HG02763 (cell line): ENCODE results near the gene ABHD6.
"Not testable (repeated sequence)": the region's sequence is repeated elsewhere in the genome, so short reads cannot be mapped to it uniquely, and the experiment has no call there.

Source experiments
- ATAC-seq: cut with Tn5 transposase; IDR thresholded peaks from one replicate; pipeline ENCODE4 v1.9.1; 2021; ENCODE audit warnings: mild to moderate bottlenecking, moderate library complexity; ENCODE audit not compliant: unreplicated experiment

ABHD6 gene

DNA sequence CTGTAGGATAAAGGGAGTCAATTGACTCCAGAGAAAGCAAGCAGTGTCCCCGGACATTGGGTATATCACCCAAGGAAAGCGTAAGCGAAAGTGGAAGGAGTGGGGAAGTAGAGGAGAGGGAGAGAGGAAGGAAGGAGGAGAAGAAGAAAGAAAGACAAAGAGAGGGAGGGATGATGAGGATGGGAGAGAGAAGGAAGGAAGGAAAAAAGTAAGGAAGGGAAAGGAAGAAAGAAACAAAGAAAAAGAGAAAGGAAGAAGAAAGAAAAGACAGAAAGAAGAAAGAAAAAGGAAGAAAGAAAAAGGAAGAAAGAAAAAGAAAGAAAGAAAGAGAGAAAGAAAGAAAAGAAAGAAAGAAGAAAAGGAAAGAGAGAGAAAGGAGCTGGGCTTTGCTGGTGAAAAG is 27.7 kb upstream of the ABHD6 start:
- no peak for ATAC-seq

DNA sequence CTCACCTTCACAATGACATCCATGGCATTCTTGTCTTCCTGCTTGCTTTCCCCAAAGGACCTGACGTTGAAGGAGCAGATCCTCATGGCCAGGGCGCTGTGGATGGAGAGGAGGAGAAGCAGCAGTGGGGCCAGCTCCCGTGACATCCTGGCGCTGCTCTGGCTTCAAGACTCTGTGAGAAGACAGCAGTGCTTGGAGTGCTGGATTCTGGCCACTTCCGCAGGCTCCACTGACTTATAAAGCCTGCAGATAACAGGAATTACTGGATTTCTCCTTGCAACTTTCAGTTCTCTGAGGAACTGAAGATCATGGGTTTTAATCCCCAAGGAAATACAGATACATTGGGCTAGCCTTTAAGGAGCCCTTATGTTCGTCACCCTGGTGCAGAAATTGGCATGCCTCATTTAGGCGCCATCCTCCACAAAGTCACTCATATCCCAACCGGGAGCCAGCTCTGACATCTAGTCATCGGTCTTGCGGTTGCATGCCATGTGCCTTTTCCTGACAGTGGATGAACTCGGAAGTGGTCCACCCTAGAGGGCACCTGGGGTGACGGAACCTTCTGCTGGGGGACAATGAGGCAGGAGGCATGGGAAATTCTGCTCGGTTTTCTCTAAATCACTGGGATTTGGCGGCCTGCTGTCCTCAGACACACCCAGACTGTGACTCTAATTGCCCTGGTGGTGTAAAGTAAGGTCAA is 26.7 kb upstream of the ABHD6 start, which contains the start of gene DNASE1L3:
Gene DNASE1L3 (minus strand): TSS at position 212 of the 700 bp plus-strand sequence. CDS start 66 bp downstream, at position 146.
- no peak for ATAC-seq

DNA sequence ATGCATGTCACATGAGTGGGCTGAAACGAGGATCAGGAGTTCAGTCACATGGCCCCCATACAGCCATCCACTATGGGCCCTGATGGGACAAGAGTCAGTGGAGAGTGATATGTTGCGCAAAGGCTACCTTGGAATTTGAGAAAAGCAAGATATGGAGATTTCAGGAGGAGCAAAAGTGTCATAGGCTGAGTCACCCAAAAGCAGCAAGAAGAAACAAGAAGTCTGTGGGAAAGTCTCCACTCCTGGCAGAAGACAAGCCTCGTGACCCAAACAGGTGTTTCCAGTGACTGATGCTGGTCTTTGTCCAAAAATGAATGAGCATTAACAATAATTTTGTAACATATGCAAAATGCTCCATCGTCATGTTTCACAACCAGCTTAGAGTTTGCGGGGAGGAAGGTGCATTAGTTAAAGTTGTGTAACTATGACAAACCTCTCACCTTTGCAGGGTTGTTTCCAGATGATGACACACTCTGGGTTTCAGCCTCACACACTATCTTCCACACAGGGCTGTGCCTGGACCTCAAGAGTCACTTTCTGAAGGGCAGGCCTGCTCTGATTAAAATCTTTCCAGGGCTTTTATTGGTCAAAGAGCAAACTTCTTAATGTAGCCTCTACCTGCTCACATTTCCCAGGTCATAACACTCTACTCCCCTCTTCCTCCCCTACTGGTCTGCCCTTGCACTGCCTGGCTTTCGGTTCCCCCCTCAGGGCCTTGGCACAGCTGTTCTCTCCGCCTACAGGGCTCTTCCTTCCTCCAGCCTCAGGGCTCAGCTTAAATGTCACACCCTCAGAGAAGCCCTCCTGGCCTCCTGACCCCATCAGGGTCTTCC is 22.9 kb upstream of the ABHD6 start:
- ATAC-seq: peak; percentile 76

- peak; percentile 9 for ATAC-seq
Measured at GRCh38 chr3:58215317-58216025, 22.1 kb upstream of the ABHD6 start.

GRCh38 chr3:58216496-58217195 is 20.9 kb upstream of the ABHD6 start:
- ATAC-seq: no peak

DNA sequence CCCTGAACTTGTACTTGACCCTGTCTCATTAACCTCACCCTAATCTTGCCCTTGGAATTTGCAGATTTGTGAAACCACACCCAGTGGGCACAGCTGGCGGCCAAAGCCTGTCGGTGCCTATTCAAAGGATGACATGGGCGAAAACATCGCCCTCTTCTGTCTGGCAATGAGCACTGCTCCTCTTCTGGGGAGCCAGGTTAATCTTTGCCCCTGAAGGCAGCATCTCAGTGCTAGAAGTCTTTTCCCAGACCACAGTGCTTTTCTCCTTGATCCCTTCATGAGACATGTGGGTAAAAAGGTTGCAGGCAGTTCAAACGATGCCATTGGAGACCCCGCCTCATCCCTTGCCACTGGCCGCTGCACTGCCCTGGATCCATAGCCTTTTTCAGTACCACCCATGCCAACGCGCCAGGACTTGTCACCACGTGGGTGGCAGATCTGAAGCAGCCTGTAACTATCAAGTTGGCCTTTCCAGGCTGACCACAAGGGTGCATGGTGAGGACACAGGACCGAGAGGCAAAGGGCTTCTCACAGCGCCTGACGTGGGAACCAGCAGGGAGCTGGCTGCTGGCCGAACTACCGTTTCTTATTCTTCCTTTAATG is 20.3 kb upstream of the ABHD6 start:
- ATAC-seq: peak; percentile 31

DNA sequence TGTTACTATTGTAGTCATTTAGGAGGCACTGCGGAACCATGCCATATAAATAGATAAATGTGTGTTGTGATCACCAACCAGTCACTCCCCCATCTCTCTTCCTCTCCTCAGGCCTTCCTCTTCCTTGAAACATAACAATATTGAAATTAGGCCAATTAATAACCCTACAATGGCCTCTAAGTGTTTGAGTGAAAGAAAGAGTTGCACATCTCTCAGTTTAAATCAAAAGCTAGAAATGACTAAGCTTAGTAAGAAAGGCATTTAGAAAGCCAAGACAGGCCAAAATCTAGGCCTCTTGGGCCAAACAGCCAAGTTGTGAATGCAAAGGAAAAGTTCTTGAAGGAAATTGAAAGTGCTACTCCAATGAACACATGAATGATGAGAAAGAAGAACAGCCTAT is 18.7 kb upstream of the ABHD6 start:
- ATAC-seq: no peak

- ATAC-seq: no peak
Measured at GRCh38 chr3:58222161-58222724, 15.3 kb upstream of the ABHD6 start.

DNA sequence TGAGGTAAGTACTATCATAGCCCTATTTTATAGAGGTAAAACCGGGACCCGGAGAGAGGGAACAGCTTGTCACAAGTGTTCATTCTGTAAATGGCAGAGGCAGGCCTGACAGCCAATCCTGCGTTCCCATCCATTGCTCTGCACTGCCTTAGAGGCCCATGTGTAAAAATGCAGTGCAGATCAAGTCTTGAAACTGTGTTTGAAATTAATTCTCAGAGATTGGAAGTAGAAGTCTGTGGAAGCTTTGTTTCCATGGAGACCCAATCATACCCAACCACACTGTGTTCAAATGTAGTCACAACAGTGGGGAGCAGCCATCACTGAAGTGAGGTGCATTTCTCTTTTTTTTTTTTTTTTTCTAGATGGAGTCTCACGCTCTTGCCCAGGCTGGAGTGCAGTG is 13.7 kb upstream of the ABHD6 start:
- no peak for ATAC-seq

- not testable (repeated sequence) for ATAC-seq
Measured at GRCh38 chr3:58227933-58228332, 9.7 kb upstream of the ABHD6 start.

DNA sequence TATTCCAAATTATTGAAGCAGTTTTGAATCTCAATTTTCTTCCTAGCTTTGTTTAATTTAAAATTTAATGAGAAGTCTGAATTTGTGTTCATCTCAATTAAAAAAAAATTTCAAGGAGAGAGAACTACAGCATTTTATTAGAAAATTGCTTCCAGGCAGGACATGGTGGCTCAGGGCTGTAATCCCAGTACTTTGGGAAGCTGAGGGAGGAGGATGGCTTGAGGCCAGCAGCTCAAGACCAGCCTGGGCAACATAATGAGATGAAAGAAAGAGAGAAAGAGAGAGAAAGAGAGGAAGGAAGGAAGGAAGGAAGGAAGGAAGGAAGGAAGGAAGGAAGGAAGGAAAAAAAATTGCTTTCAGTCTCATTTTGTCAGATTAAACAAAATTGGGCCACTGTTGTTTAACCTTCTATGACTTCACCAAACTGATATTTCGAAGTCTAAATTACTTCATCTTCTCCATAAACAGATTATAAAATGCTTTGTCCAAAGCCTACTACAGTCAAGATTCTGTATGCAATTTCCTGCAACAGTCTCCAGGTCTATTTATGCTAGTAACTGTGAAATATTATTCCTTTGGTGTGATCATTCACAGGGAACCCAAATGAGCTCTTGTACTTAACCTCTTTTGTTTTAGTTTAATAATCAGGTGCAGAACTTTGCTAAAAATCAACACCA is 6.6 kb upstream of the ABHD6 start:
- no peak for ATAC-seq

- no peak for ATAC-seq
Measured at GRCh38 chr3:58231666-58232065, 5.9 kb upstream of the ABHD6 start.

DNA sequence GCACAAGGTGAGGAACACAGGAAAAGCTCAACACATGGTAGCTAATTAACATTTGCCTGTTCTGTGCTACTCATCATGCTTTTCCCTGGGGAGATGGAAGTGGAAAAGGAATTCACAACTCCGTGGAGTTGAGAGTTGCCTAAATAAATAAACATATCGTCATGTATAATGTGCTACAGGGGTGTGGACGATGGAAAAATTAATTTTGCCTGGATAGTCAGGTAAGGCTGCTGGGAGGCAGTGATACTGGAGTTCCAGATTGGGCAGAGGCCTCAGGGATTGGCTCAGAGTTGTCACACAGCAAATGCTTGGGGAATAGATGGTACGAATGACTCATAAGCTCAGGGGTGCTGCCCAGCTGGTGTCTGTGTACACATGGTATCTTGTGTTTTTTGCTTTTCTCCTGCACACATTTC is 3.1 kb upstream of the ABHD6 start:
- ATAC-seq: no peak

DNA sequence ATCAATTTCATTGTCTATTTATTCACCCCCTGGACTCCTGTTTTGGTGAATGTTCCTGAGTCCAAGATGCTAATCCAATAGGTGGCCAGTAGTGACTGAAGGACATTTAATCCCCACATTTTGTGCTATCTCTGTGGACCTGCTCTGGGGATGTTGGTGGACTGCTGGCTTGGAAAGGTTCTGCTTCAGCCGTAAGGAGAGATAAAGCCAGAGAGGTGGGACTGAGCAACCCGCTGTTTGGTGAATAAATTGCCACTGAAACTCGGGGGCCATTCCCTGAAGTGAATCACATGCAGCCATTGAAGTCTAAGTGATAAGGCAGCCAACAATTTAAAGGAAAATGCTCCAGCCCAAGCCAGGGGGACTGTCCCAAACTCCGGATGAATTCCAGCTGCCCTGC is 1.6 kb upstream of the ABHD6 start:
- ATAC-seq: no peak

DNA sequence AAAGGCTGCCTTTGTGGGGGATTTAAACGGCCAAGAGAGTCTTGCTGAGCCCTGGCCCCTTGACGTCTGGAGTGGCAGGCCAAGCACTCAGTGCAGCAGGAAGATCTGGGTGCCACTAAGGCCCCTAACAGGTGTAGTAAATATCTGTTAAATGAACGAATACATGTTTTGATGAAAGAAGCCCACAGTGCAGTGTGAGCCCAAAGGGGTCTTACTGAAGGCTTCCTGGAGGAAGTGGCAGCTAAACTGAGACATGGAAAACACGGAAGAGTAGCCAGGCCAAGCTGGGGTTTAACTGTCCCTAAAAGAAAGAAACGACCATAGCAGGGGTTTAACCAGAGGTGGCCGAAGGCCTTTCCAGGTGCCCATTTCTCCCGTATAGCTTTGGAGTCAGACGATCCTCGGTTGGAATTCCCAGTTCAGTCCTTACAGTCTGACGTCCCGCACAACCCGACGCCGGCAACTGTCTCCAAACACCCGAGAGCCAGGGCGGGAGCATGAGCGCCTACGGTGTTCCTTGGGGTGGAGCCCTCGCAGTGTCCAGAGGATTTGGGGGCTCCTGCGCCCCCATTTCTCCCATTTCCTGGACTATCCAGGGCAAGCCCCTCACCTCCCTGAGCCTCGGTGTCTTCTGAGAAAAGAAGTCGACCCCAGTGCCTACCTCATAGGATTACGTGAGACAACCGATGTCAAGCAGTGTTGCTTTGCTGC is 910 bp upstream of the ABHD6 start:
- no peak for ATAC-seq

DNA sequence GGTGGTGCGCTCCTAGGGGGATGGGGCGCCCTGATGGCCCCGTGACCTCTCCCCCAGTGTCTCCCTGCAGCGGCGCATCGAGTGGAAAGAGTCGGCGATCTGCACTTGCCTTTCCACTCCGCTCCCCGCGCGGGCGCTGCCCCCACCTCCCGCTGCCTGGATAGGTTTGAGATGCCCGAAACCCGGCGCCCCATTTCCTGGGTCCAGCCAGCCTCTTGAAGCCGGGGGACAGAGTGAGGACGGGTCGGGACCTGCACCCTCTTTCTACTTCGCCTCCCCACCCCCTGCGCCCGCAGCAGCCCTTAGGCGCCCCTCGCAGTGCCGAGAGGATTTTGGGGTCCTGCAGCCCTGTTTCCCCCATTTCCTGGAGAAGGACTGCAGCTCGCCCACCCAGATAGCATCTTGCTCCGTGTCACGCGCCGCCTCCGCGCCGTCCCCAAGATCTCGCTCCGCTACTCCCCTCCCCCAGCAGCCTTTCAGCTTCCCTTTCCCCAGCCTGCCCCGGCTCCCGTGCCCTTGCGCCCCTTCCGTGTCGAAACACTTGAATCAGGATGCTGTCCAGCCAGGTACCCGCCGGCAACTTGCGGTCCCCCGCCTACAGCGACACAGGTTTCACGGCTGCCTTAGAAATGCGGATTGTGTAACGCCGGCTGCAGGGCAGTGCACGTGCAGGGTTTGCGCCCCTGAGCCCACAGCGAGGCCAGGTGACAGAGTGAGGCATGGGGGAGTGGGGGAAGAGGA is 519 bp downstream of the ABHD6 start:
- peak; percentile 31 for ATAC-seq

DNA sequence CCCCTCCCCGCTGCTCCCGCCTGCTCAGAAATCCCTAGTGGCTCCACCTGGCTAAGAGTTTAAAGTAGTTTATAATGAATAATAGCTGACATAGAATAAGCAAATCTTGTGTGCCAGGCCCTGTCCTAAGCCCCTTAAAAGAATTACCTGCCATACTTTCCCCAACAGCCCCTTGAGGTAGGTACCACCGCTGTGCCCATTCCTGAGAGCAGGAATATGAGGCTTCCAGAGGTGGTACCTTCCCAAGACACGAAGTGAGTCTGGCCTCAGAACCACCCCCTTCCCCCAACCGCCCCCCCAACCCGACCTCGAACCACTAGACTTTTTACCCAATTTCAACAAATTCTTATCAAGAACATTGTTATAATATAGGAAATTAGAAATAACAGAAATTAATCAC is 1.2 kb downstream of the ABHD6 start:
- ATAC-seq: no peak

DNA sequence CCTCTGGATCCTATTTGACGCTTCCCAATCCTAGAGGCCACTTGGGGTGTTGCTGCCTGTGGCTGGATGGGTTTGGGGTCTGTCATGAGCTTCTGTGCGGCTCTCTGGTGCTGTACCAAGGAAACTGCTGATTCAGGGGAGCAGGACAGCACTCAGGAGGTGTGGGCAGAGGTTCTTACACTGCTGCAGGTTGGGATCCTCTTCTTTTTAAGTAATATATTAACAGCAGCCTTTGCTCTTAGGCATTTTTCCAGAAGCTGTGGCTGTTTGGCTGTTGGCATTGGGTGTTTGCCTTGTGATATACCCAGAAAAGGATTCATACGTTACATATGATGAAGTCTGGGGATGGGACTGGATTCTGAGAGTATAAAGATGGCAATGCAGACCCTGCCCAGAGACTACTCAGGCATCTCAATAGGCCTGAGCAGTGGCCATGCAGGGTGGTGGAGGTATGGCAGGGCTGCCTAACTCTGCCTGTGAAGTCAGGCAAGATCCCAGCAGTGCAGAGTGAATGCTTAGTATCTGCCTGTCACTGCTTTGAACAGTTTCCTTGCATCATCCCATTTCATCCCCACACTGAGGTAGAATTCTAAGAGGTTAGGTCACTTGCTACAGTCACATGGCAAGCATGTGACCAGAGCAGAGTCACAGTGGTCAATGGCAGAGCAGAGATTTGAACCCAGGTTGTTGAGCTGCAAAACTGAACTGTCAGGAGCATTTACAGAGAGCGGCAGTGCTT is 3.9 kb downstream of the ABHD6 start:
- ATAC-seq: no peak
